Measurements from ENCODE around the gene BACH2. TPM values are rescaled to one million over a fixed set of nuclear protein-coding genes. Genes with fewer than 3 reads are reported as not detected.
"Not testable (repeated sequence)": the region's sequence is repeated elsewhere in the genome, so short reads cannot be mapped to it uniquely, and the experiment has no call there.

Gene BACH2
- polyA plus RNA-seq, 2 of the 4 experiments (the other 2 are of a cell fraction), result 0.01 to 0.36 TPM

DNA sequence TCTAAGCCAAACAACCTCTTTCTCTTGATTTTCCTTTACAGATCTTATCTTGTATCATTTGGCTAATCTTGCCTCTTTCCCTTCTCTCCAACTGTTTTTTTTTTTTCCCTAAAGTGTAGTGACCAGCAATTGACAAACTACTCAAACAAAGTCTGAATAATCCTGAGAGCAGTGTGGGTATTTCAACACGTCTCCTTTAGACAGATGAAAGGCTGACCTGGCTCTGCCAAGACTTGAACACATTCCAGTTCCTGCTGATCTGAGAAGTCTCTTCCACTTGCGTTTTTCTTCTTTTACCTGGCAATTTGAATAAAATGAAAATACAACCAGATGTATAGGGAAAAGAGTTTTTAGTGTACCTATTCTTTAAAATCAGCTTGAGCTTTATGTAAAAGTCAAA is 234.0 kb downstream of the BACH2 start:
- TF ChIP-seq FOSL2 (IDR thresholded peaks at IDR 0.05) (no peak), FOSL2 (CRISPR knock-in tag; IDR thresholded peaks at IDR 0.05) (no peak), HOXB13 (CRISPR knock-in tag; IDR thresholded peaks at IDR 0.05; ENCODE audit: low read depth) (no peak), HOXA7 (CRISPR knock-in tag; IDR thresholded peaks at IDR 0.05) (no peak), SMC3 (IDR thresholded peaks at IDR 0.05) (no peak), PBX3 (IDR thresholded peaks at IDR 0.05) (no peak), HOXB5 (CRISPR knock-in tag; IDR thresholded peaks at IDR 0.05) (no peak), BCL3 (IDR thresholded peaks at IDR 0.05) (no peak), POLR2AphosphoS2 (conservative IDR thresholded peaks at IDR 0.05; ENCODE audit: low read length) (no peak), RNF2 (IDR thresholded peaks at IDR 0.05; ENCODE audit: borderline replicate concordance, low read depth) (no peak), CBX8 (IDR thresholded peaks at IDR 0.05) (no peak), CBX2 (IDR thresholded peaks at IDR 0.05; ENCODE audit: borderline replicate concordance, low read depth) (no peak), EHF (CRISPR knock-in tag; IDR thresholded peaks at IDR 0.05) (no peak), SREBF2 (IDR thresholded peaks at IDR 0.05) (no peak), CEBPB (IDR thresholded peaks at IDR 0.05) (no peak), BHLHE40 (IDR thresholded peaks at IDR 0.05; ENCODE audit: low read depth, low read length) (no peak), ZSCAN20 (CRISPR knock-in tag; IDR thresholded peaks at IDR 0.05) (no peak), CHD4 (IDR thresholded peaks at IDR 0.05; ENCODE audit: borderline replicate concordance) (no peak)
- TF ChIP-seq, protein P1, sequence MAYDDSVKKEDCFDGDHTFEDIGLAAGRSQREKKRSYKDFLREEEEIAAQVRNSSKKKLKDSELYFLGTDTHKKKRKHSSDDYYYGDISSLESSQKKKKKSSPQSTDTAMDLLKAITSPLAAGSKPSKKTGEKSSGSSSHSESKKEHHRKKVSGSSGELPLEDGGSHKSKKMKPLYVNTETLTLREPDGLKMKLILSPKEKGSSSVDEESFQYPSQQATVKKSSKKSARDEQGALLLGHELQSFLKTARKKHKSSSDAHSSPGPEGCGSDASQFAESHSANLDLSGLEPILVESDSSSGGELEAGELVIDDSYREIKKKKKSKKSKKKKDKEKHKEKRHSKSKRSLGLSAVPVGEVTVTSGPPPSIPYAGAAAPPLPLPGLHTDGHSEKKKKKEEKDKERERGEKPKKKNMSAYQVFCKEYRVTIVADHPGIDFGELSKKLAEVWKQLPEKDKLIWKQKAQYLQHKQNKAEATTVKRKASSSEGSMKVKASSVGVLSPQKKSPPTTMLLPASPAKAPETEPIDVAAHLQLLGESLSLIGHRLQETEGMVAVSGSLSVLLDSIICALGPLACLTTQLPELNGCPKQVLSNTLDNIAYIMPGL (CRISPR knock-in tag; IDR thresholded peaks at IDR 0.05; ENCODE audit: borderline replicate concordance), result no peak
- WGBS (ENCODE audit: missing lambda C conversion rate), result 2% methylated on average over 2 of the region's 2 CpGs
- ChIA-PET POLR2A (no interaction called here), CTCF (no interaction called here)
- no peak overlapping the region for H3K27ac ChIP-seq
- H3K4me2 ChIP-seq, result no peak overlapping the region
- no peak overlapping the region for H3K4me3 ChIP-seq
- H3K4me1 ChIP-seq, result no peaks in the 10 kb centered on the region
- ATAC-seq (no peak), DNase-seq (ENCODE audit: low read depth in 1 of 2, low spot score in 1 of 2) (no peak), FAIRE-seq (no peak)
- no peaks in the 10 kb centered on the region for H3K9me3 ChIP-seq

- FAIRE-seq (no peak), ATAC-seq (no peak), DNase-seq (ENCODE audit: low read depth in 1 of 2, low spot score in 1 of 2) (no peak)
- TF ChIP-seq, protein P2, sequence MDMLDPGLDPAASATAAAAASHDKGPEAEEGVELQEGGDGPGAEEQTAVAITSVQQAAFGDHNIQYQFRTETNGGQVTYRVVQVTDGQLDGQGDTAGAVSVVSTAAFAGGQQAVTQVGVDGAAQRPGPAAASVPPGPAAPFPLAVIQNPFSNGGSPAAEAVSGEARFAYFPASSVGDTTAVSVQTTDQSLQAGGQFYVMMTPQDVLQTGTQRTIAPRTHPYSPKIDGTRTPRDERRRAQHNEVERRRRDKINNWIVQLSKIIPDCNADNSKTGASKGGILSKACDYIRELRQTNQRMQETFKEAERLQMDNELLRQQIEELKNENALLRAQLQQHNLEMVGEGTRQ (IDR thresholded peaks at IDR 0.05), result no peak
- TF ChIP-seq, protein P3, sequence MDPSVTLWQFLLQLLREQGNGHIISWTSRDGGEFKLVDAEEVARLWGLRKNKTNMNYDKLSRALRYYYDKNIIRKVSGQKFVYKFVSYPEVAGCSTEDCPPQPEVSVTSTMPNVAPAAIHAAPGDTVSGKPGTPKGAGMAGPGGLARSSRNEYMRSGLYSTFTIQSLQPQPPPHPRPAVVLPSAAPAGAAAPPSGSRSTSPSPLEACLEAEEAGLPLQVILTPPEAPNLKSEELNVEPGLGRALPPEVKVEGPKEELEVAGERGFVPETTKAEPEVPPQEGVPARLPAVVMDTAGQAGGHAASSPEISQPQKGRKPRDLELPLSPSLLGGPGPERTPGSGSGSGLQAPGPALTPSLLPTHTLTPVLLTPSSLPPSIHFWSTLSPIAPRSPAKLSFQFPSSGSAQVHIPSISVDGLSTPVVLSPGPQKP (IDR thresholded peaks at IDR 0.05; ENCODE audit: low read depth, low read length), result no peak
- TF ChIP-seq PHF8 (IDR thresholded peaks at IDR 0.05; ENCODE audit: borderline replicate concordance, low read depth) (no peak), ZC3H11A (IDR thresholded peaks at IDR 0.05) (no peak), TP53 (CRISPR knock-in tag; IDR thresholded peaks at IDR 0.05) (no peak), ZSCAN20 (CRISPR knock-in tag; IDR thresholded peaks at IDR 0.05) (no peak), MAFK (IDR thresholded peaks at IDR 0.05; ENCODE audit: partially characterized antibody) (no peak), SREBF2 (IDR thresholded peaks at IDR 0.05) (no peak), FOSB (CRISPR knock-in tag; IDR thresholded peaks at IDR 0.05) (no peak)
- H3K27ac ChIP-seq, result no peak overlapping the region
- no peaks in the 10 kb centered on the region for H3K4me1 ChIP-seq
- CTCF ChIA-PET, result no interaction called here
- no peaks in the 10 kb centered on the region for H3K9me3 ChIP-seq
- WGBS (ENCODE audit: missing lambda C conversion rate), result 31% methylated on average over 4 of the region's 4 CpGs
- no peak overlapping the region for H3K4me3 ChIP-seq
- POLR2A ChIA-PET, result no interaction called here
- no peak overlapping the region for H3K4me2 ChIP-seq
Observed at GRCh38 chr6:90062051-90062450, 234.6 kb downstream of the BACH2 start.

DNA sequence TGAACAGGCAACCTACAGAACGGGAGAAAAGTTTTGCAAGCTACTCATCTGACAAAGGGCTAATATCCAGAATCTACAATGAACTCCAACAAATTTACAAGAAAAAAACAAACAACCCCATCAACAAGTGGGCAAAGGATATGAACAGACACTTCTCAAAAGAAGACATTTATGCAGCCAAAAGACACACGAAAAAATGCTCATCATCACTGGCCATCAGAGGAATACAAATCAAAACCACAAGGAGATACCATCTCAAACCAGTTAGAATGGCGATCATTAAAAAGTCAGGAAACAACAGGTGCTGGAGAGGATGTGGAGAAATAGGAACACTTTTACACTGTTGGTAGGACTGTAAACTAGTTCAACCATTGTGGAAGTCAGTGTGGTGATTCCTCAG is 237.5 kb downstream of the BACH2 start:
- not testable (repeated sequence) for FAIRE-seq, H3K4me3 ChIP-seq

GRCh38 chr6:90055924-90056323 is 240.7 kb downstream of the BACH2 start:
- H3K4me2 ChIP-seq; H3K4me1 ChIP-seq; POLR2A ChIA-PET; ATAC-seq; DNase-seq (ENCODE audit: low read depth in 1 of 2, low spot score in 1 of 2); H3K4me3 ChIP-seq; H3K27ac ChIP-seq; CTCF ChIA-PET; FAIRE-seq; H3K9me3 ChIP-seq: not testable (repeated sequence)
- 0% methylated on average over 1 of the region's 1 CpG for WGBS (ENCODE audit: missing lambda C conversion rate)

More for the DNA sequence above, 237.5 kb downstream of the BACH2 start:
- POLR2A ChIA-PET; DNase-seq (ENCODE audit: low read depth in 1 of 2, low spot score in 1 of 2); H3K4me1 ChIP-seq; CTCF ChIA-PET; H3K27ac ChIP-seq; H3K4me2 ChIP-seq; ATAC-seq; H3K9me3 ChIP-seq: not testable (repeated sequence)
- WGBS (ENCODE audit: missing lambda C conversion rate), result 25% methylated on average over 3 of the region's 3 CpGs
